ENCODE data around the gene CAPSL.

- TF ChIP-seq CTCF (conservative IDR thresholded peaks at IDR 0.05; ENCODE audit: low read depth, low read length) (no peak), EZH2 (IDR thresholded peaks at IDR 0.05; ENCODE audit: borderline replicate concordance, low read depth, low read length, poor library complexity, severe bottlenecking) (no peak)
Observed at GRCh38 chr5:35890021-35891020, 48.1 kb downstream of the CAPSL start.

Measured in A673 (cell line).